A172 (cell line): Measurements from ENCODE around the gene PACC1. TPM values are rescaled to one million over a fixed set of nuclear protein-coding genes. Genes with fewer than 3 reads are reported as not detected.
A peak's percentile ranks its signal among the peaks of the same experiment; 100 is the strongest.

Source experiments
- DNase-seq: peaks from one replicate; pipeline ENCODE4 v3.0.0-alpha.2; 2015; ENCODE audit warnings: low spot score
- total RNA-seq: library from RNA; depleted of rRNA; stranded (reverse); fragments of >200 nt; shearing (Covaris generic); gene quantifications from 2 replicates; pipeline ENCODE4 v1.2.3, GENCODE V29; 2014

Gene PACC1
- total RNA-seq, 1 experiment from 2014 or later, result 28.1 TPM

DNA sequence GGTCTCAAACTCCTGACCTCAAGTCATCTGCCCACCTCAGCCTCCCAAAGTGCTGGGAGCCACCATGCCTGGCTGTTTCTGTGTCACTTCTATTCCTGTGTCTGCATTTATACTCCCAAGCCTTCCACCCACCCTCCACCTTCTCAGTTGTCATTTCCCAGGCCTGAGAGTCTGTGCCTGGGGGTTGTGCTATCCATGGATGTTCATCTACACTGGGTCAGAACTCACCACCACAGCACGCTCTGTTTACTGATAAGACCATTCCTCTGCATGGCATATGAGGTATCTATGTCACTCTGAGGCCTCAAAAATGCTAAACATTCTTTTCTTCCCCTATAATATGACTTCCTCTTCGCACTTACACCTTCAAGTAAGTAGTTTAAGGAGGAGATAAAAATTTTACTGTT, 24.1 kb upstream of the PACC1 start:
- DNase-seq, result no peak

DNA sequence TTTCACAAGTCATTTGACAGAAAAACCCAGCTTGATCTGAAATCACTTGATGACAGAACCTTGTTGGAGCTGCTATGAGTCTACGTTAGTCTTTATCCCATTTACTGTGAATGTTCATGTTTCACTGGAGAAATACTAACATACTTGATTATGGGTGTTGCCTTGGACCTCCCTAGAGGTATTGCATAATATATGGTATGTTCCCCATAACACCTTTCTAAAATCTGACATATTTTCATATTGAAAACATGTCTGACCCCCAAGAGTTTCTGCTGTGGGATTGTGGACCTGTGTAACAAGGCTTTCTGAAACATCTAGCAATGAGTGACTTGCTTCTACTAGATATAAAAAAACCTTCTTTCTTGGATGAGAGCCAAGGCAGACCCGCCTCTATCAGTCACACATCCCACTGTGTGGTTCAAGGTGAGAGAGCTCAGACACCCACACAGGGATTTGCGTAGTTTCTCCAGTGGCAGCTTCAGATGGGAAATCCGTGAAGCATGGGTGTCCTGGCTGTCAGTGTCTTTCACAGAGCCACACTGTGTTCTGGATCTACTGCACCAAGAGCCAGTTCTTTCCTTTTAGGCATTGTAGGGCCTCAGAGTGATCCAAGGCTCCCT, 22.6 kb upstream of the PACC1 start:
- DNase-seq, result no peak

DNA sequence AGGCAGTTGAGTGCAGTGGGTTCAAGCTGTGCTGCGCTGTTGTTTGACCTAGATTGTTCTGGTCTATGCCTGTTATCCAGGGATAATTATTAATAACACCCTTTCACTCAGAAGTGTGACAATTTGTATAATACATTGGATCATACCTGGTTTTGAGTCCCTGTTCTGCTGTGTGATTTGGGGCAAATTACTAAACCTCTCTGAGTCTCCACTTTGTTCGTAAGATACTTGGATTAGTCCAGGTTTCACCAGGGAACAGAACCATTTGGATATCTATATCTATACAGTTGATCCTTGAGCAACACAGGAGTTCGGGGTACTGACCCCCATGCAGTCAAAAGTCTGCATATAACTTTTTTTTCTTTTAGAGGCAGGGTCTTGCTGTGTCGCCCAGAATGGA, 20.3 kb upstream of the PACC1 start:
- no peak for DNase-seq

DNA sequence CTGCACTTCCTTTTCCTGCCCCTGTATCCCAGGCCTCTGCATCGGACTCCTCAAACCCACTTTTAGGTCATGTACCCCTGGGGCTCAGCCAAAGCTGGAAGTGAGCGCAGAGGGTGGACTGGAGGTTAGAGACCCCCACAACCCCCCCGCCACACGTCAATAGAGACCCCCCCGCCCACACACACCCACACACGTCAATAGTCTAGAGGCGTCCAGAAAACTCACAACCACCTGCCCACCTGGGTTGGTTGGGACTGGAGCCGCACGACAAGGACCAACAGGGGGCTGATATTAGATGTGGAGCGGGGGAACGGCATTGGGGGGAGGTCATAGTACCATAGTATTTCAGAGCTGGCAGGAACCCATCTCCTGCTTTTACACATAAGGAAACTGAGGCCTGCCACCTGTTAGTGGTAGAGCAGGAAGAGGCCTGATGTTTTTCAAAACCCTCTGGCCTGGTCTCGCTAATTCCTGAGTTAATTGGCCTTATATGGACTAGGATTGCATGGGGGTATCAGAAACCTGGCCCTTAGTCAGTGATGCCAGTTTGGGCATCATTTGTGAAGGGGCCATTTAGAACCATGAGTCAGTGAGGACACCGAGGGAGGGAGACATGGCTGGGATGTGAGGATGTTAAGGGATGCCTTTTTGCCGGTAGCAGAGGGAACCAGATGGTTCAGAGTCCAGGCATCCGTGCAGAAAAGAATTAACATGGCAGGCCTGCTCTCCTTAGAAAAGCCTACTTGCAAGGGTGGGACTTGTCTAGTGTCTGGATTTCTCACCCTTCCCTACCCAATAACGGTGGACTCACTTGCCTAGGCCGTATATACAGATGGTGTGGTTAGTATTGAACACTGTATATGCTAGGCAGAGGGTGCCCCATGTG, 19.1 kb upstream of the PACC1 start:
- DNase-seq, result no peak

DNA sequence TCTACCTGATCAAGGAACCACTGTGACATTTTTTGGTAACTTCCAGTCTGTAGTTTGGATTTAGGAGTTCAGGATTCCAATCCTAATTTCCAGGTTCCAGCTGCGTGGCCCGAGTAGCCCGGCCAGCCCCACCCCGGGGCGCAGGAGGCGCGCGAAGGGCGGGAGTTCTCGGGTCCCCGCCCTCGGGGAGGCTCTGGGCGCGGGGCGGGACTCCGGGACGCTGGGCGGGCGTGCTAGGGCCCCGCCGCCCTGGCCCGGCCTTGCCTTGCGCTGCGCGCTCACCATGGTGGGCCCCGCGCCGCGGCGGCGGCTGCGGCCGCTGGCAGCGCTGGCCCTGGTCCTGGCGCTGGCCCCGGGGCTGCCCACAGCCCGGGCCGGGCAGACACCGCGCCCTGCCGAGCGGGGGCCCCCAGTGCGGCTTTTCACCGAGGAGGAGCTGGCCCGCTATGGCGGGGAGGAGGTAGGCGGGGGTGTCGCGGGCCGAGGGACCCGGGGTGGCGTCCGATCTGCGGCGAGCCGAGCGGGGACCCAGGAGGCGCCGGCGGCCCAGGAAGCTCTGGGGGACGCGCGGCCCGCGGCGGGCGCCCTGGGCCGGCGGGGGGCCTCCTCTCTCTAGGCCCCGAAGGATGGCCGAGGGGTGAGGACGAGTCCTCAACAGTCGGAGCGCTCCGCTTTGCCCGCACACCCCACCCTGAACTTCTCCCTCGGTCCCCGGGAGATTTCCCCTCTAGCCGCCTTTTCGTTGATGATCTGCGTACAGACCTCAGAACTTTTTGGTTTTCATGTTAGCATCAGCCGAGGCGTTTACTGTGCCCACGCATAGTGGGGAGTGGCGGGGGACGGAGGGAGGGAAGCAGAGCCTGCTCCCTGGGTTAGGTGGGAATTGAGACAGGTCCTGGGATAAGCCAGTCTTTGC, 18.2 kb upstream of the PACC1 start, which contains the start of gene NENF:
Gene NENF (plus strand): TSS at position 260 of the 916 bp plus-strand sequence. CDS start 24 bp downstream, at position 284.
- peak; percentile 64 for DNase-seq

DNA sequence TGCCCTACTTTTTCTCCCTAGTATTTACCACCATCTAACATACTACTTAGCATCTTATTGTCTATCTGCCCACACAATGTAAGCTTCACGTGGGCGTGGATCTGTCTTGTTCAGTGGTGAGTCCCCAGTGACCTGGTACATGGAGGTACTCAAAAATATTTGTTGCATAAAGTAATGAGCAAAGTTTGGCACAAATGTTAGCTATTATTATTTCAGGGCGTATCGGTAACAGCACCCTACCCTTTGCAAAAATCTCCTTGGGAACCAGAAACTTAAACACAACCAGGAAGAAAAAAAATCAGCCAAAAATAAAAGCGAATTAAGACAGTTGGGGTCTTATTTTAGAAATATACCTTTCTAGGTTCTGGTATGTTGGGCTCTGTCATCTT, 17.6 kb upstream of the PACC1 start:
- no peak for DNase-seq

DNA sequence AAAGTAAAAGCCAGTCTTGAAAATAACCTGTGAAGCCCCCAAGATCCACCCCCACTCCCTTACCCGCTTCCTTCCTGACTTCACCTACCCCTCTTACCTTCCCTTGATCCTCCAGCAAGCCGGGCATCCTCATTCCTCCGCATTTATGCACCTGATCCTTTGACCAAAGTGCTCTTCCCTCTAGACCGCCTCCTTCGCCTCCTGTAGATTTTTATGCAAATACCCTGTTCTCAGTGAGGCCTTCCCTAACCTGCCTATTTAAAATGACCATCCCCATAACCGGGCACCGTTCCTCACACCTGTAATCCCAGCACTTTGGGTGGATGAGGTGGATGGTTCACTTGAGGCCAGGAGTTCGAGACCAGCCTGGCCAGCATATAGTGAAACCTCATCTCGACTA, 17.0 kb upstream of the PACC1 start:
- DNase-seq, result no peak

DNA sequence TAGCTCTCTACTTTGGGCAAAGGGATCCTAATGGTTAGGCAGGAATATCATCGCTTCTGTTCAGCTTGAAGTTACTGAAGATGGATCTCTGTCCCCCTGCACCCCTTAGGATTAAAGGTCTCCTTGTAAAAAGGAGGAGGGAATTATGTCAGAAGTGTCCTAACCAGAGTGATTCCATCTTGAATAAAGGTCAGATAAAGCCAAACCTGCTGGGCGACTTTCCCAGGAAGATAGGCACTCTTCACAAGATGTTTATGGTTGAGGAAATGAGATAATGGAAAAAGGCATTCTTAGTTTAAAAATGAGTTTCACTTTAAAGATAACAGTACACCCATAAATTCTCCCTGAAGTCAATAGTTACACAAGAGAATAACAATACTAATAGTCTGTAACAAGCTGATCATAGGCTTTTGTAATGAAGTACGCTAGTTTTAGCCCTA, 16.3 kb upstream of the PACC1 start:
- no peak for DNase-seq

DNA sequence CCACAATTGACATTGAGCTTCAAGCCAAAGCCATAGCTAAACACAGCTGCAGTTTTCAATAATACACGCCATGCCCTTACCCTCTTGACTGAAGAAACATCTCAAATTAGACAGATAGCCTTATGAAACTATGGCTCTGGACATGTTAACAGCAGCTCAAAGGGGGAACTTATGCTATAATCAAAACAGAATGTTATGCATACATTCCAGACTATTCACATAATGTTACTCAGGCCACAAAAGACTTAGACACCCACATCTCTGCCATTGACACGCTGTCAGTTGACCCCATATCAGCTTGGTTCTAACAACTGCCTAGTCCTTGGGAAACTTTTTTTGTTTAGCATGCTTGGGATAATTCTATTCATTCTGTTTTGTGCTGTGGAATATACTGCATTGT, 15.7 kb upstream of the PACC1 start:
- no peak for DNase-seq

DNA sequence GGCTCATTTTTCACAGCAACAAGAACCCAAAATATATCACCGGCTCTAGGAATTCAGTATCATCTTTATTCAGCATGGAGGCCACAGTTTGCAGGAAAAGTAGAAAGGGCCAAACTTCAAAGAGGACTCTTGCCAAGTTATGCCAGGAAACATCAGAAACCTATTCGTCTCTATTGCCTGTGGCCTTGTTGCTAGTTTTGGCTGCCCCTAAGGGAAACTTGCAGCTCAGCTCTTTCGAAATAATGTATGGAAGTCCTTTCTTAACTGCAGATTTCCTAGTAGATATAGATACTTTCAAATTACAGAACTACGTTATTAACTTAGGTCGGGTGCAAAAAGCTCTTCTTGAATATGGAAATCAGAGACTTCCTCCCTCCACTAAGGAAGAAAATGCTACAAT, 13.8 kb upstream of the PACC1 start:
- no peak for DNase-seq

DNA sequence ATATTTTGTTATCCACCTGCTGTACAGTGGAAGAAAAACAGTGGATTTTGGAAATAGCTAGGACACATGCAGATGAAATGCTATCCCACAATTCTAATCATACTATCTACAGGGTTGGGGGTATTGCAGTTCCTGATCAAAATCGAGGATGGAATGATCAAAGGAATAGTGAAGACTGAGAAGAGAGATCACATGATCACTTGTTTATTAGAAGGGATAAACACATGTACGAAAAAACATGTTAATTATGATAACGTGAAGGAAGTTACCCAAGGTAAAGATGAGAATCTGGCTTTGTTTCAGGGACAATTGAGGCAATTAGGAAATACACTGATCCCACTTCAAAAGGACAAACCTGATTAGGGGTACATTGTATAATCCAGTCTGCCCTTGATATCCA, 9.2 kb upstream of the PACC1 start:
- no peak for DNase-seq

DNA sequence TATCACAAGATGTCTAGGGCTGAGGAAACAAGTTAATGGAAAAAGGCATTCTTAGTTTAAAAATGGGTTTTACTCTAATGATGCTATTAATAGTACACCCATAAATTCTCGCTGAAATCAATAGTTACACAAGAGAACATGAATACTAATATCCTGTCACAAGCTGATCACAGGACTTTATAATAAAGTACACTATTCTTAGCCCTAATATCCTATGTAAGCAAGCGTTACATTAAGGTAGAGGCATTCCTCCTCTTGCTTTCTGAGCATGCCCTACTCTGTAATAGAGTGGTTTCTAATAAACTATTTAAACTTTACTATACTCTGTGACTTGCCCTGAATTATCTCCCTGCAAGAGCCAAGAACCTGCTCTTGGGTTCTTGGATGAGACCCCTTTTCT, 6.5 kb upstream of the PACC1 start:
- no peak for DNase-seq

DNA sequence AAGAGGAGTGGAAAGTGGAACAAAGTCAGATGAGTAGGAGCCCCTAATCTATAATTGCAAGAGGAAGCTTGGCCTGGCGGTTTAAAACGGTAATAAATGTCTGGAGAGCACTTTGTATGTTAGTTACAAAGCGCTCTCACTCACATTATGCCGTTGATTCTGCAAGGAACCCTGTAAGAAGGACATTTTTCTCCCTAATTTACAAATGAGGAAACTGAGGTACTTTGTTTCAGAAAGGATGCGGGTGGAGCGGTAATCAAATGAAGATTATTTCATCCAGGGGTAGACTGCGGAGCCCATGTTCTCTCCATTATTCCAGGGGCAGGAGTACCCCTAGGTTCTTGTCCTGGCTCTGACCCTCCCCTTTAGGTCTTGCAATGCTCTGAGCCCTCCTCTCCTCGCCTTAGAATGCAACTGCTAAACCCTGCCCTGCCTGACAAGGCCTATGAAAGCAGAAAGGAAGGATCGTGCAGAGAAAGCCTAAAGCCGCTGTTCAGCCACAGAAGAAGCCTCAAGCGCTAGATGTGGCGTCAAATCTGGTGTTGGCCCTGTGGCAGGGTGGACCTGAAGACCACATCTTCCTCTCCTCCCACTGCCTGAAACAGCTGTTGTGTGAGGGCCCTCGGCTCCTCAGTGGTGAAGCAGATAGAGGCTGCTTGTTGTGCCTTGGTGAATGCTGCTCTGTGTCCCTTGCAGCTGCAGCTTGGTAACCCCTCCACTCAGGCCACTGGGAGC, 588 bp upstream of the PACC1 start:
- DNase-seq, result no peak

DNA sequence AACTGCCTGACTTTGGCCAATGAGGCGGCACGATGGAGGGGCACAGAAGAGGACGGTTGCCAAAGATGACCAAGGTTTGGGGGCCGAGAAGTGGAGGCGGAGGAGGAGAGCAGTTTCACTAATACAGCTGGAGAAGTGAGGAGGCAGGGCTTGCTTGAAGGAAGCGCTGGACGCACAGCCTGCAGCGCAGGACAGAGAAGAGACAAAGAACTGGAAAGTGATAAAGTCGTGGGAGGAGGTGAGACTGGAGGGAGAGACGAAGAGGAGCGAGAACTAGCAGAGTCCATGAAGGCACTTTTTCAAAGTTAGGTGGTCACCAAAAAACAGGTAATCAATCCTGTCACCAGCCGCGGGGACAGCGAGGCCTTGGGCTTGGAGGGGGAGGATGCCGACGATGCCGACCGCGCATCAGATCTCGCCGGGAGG, 771 bp downstream of the PACC1 start:
- DNase-seq, result no peak

DNA sequence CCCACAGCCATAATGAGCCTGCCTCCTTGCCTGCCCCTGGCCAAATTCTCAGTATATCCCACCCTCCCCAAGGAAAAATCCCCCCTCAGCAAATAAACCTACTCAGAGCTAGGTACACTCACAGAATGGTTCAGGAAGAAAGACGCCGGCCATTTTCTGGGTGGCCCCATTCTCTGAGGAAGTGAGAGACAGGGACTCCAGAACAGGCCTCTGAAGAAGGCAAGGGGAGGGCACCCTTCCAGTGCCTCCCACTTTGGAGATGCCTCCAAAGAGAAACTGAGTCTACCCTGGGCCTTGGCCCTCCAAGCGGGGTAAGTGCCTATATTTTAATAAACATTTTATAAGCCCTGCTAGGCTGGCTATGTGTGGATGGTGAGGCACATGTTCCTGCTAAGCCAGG, 2.3 kb downstream of the PACC1 start:
- DNase-seq, result no peak

DNA sequence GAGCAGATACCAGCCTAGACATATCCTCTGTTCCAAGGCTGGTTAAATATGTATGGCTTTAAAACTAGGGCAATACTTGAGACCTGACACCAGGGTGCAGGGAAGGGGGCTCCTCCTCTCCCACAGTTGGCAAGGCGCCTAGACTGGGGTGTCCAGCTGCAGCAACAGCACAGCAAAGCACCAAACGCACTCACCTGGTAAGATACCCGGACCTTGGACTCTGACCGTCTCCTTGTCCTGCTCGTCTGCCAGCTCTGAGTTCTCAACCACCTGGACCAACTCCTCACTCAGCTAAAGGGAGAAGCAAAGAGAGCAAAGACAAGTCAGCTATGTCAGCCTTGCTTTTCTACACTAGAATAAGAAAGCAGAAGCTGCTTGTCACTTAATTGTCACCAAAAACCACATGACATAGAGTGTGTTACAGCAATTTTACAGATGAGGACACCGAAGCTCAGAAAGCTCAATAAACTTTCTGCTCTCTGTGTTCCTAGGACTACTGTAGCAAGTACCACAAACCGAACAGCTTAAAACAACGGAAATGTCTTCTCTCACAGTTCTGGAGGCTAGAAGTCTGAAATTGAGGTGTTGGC, 4.4 kb downstream of the PACC1 start:
- DNase-seq, result no peak

DNA sequence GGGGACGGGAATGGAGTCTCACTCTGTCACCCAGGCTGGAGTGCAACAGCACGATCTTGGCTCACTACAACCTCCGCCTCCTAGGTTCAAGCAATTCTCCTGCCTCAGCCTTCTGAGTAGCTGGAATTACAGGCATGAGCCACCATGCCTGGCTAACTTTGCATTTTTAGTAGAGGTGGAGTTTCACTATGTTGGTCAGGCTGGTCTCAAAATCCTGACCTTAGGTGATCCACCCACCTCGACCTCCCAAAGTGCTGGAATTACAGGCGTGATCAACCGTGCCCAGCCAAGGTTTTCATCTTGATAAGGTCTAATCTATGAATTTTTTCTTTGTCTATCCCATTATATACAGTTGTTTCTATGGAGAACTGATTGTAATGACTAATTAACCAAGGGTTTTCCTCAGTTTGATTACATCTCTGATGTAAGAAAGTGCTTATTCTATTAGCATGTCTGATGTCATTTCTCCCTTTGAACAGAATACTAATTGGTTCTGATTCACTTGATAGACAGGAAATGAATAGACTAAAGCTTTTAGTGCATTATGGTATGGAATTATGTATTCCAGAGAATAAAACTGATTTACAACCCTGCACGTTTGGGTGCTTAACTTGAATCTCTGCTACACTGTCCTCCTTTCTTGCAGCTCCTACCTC, 11.9 kb downstream of the PACC1 start:
- no peak for DNase-seq

DNA sequence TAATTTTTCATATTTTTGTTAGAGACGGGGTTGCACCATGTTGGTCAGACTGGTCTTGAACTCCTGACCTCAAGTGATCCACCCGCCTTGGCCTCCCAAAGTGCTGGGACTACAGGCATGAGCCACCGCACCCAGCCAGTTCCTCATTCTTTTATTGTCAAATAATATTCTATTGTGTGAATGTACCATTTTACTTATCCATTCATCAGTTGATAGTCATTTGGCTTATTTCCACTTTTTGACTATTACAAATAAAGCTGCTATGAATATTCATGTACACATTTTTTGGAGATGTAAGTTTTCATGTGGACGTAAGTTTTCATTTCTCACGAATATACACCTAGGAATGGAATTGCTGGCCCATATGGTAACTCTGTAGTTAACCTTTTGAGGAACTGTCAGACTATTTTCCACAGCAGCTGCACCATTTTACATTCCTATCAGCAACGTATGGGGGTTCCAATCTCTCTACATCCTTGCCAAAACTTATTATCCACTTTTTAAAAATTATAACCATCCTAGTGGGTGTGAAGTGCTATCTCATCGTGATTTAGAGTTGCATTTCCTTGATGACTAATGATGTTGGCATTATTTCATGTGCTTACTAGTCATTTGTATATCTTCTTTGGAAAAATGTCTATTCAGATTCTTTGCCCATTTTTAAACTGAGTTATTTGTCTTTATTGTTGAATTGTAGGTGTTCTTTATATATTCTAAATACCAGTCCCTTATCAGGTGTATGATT, 12.7 kb downstream of the PACC1 start:
- DNase-seq, result peak; percentile 87

DNA sequence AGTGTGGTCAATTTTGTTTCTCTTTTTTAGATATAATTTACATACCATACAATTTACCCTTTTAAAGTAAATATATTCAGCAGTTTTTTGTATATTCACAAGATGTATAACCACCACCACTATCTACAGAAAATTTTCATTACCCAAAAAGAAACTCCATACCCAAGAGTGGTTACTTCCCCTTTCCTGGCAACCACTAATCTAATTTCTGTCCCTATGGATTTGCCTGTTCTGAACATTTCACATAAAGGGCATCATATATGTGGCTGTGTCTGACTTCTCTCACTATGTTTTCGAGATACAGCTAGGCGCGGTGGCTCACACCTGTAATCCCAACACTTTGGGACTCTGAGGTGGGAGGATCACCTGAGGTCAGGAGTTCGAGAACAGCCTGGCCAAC, 13.6 kb downstream of the PACC1 start:
- no peak for DNase-seq

DNA sequence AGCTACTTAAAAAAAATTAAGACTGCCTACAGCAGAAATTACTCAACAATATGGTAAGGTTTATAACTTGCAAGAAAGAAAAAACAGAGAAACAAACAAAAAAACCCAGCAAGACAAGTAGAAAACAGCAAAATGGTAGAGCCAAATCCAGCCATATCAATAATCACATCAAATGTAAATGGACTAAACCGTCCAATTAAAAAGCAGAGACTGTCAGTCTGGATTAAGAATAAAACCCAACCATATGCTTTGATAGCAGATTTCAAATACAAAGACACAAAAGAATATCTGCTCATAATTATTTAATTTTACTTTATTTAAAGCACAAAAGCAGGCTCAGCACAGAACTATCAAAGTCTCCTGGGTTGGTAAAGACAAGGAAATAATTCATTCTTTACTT, 17.5 kb downstream of the PACC1 start:
- DNase-seq, result no peak
